Caco-2 (cell line): ENCODE data around the gene ANO10. TPM values are rescaled to one million over a fixed set of nuclear protein-coding genes. Genes with fewer than 3 reads are reported as not detected.

Source experiments
- BruUV-seq: library from RNA; stranded (reverse); fragments of 400-500 nt; replicated peaks from 2 replicates; lab custom pipeline; 2021; lab: Mats Ljungman, UMichigan
- CTCF ChIA-PET: fragments of 300-600 bp; sonication (Branson Sonifier 250); formaldehyde crosslinking; loops from one replicate; lab custom pipeline; 2022; ENCODE audit warnings: antibody characterized with exemption; lab: Charles Lee
- POLR2A ChIA-PET: fragments of 300-600 bp; sonication (Branson Sonifier 250); formaldehyde crosslinking; loops from one replicate; lab custom pipeline; 2022; ENCODE audit warnings: antibody characterized with exemption; lab: Charles Lee
- DNase-seq, 2 experiments: peaks; one replicate each; pipeline versions ENCODE4 v3.0.0 to v3.0.0-alpha.2; 2020 to 2022
- H3K27me3 ChIP-seq: replicated peaks from 2 replicates; pipeline ENCODE4 v1.6.0; 2011; ENCODE audit warnings: low read length; ENCODE audit not compliant: control insufficient read depth, insufficient read depth
- H3K36me3 ChIP-seq: 2 replicates; pipeline ENCODE4 v1.5.1; 2011; ENCODE audit warnings: low read length; ENCODE audit not compliant: control insufficient read depth, insufficient read depth
- H3K4me1 ChIP-seq: fragments of 250-450 bp; sonication (Bioruptor Pico); 2 replicates; pipeline ENCODE4 v1.5.1; 2020; ENCODE audit warnings: mild to moderate bottlenecking
- H3K4me3 ChIP-seq: 2 replicates; pipeline ENCODE4 v1.5.1; 2011; ENCODE audit warnings: low read depth, mild to moderate bottlenecking, control low read depth, low read length
- H3K9me3 ChIP-seq: fragments of 250-450 bp; sonication (Bioruptor Pico); 2 replicates; pipeline ENCODE4 v1.5.1; 2020; ENCODE audit warnings: mild to moderate bottlenecking, moderate library complexity
- H3K27ac Mint-ChIP-seq: one replicate; pipeline ENCODE4 v1.8.0; 2022; ENCODE audit warnings: mixed read lengths; ENCODE audit not compliant: unreplicated experiment
- H3K27me3 Mint-ChIP-seq: one replicate; pipeline ENCODE4 v1.8.0; 2022; ENCODE audit warnings: mixed read lengths; ENCODE audit not compliant: insufficient read depth, unreplicated experiment
- H3K36me3 Mint-ChIP-seq: one replicate; pipeline ENCODE4 v1.8.0; 2022; ENCODE audit warnings: mild to moderate bottlenecking, mixed read lengths; ENCODE audit not compliant: insufficient read depth, unreplicated experiment
- H3K4me1 Mint-ChIP-seq: one replicate; pipeline ENCODE4 v1.8.0; 2022; ENCODE audit warnings: low read depth, mixed read lengths; ENCODE audit not compliant: unreplicated experiment
- H3K4me3 Mint-ChIP-seq: one replicate; pipeline ENCODE4 v1.8.0; 2022; ENCODE audit warnings: mild to moderate bottlenecking, moderate library complexity, mixed read lengths; ENCODE audit not compliant: unreplicated experiment
- H3K9me3 Mint-ChIP-seq: one replicate; pipeline ENCODE4 v1.8.0; 2022; ENCODE audit warnings: mixed read lengths; ENCODE audit not compliant: unreplicated experiment
- intact Hi-C: fragments of 100-400 bp; cut with micrococcal nuclease; formaldehyde crosslinking; loops from one replicate; pipeline ENCODE4 v1.10.0; 2022; ENCODE audit not compliant: unreplicated experiment
- total RNA-seq: library from RNA; stranded (reverse); gene quantifications from 2 replicates; pipeline ENCODE4 v1.2.3, GENCODE V29; 2022
- TF ChIP-seq, protein P1 (sequence below), 2 experiments: fragments of 200-600 bp in 1 of 2; IDR thresholded peaks; 1 replicate in 1 of 2; 2 replicates in 1 of 2; pipeline versions ENCODE4 v1.5.1 to v1.8.0; 2011 to 2022; ENCODE audit warnings: antibody characterized with exemption in 1 of 2, control low read depth in 1 of 2, inconsistent platforms in 1 of 2, low read depth in 1 of 2, low read length in 1 of 2, mild to moderate bottlenecking in 1 of 2, moderate library complexity in 1 of 2; ENCODE audit not compliant: insufficient read depth in 1 of 2, severe bottlenecking in 1 of 2, unreplicated experiment in 1 of 2

ANO10 gene
- total RNA-seq, 1 experiment from 2014 or later, result 24.1 TPM

DNA sequence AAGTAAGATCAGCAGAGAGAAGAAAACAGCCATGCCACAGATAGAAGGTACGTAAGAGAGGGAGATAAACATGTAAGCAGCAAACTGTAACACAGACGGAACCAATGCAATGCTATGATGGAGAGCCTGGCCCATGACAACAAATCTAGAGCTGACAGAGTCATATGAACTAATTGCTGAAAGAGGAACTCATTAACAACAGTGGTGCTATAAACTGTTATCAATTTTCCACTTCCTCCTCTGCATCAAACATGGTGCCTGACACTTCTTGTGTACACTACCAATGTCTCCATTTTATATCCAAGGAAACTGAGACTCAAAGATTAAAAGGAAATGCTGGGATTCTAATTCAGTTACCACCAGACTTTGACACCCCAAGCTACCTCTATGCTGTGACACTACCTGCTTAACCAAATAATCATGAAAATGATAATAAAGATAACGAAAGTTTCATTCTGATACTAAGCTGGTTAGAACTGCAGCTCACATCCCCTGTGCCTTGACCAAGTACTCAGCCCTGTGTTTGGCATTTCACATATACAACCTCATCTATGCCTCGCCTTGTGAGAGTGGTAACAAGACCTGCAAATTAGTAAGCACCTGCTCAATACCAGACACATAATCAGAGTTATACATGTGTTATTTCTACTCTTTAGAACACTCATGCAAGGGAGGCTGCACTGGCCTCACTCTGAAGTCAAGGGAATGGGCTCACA lies 79.3 kb downstream of the ANO10 start:
- Histone ChIP-seq H3K4me1 (no peaks in the 10 kb centered on the region), H3K4me3 (no peak overlapping the region), H3K27me3 (no peaks in the 10 kb centered on the region), H3K36me3 (no peaks in the 10 kb centered on the region), H3K9me3 (no peaks in the 10 kb centered on the region)
- Mint-ChIP-seq H3K4me1 (no peaks in the 10 kb centered on the region), H3K27ac (no peak overlapping the region), H3K36me3 (no peaks in the 10 kb centered on the region), H3K9me3 (no peaks in the 10 kb centered on the region), H3K27me3 (no peaks in the 10 kb centered on the region), H3K4me3 (no peak overlapping the region)
- DNase-seq, result no peak
- TF ChIP-seq, protein P1, sequence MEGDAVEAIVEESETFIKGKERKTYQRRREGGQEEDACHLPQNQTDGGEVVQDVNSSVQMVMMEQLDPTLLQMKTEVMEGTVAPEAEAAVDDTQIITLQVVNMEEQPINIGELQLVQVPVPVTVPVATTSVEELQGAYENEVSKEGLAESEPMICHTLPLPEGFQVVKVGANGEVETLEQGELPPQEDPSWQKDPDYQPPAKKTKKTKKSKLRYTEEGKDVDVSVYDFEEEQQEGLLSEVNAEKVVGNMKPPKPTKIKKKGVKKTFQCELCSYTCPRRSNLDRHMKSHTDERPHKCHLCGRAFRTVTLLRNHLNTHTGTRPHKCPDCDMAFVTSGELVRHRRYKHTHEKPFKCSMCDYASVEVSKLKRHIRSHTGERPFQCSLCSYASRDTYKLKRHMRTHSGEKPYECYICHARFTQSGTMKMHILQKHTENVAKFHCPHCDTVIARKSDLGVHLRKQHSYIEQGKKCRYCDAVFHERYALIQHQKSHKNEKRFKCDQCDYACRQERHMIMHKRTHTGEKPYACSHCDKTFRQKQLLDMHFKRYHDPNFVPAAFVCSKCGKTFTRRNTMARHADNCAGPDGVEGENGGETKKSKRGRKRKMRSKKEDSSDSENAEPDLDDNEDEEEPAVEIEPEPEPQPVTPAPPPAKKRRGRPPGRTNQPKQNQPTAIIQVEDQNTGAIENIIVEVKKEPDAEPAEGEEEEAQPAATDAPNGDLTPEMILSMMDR (IDR thresholded peaks at IDR 0.05; ENCODE audit: insufficient read depth in 1 of 2, low read depth in 1 of 2, low read length in 1 of 2, severe bottlenecking in 1 of 2, unreplicated experiment in 1 of 2), result no peak
- no TSS peak for BruUV-seq
- CTCF ChIA-PET, result no interaction called here
- POLR2A ChIA-PET, result no interaction called here
- intact Hi-C loops, result loop anchor here (5.0 kb wide), 1 partner anchor 215 kb away; no protein-coding TSS in a partner anchor

DNA sequence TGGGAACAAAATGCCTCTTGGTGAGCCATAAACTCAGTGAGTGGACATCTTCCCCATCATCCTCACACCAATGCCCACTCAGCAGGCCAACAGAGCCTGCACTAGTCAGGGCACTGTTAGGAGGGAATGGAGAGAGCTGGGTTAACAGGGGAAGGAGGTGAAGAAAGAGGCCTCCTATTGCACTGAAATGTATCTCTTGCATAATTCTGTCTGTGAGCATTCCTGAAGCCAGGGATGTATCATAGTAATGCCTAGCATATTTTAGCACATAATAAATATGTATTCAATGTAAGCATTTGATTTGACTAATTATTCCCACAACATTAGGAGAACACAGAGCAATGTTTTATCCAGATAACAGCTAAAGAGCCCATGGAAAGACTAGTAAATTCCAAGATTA lies 81.2 kb downstream of the ANO10 start:
- H3K27me3 ChIP-seq, result no peaks in the 10 kb centered on the region
- Mint-ChIP-seq H3K36me3 (no peaks in the 10 kb centered on the region), H3K27me3 (no peaks in the 10 kb centered on the region), H3K9me3 (no peaks in the 10 kb centered on the region), H3K4me3 (no peak overlapping the region), H3K27ac (no peak overlapping the region), H3K4me1 (no peaks in the 10 kb centered on the region)
- ChIA-PET CTCF (no interaction called here), POLR2A (no interaction called here)
- intact Hi-C loops, result loop anchor here (5.0 kb wide), 1 partner anchor 217 kb away; no protein-coding TSS in a partner anchor
- TF ChIP-seq, protein P1 (IDR thresholded peaks at IDR 0.05; ENCODE audit: insufficient read depth in 1 of 2, low read depth in 1 of 2, low read length in 1 of 2, severe bottlenecking in 1 of 2, unreplicated experiment in 1 of 2), result no peak
- no peak overlapping the region for H3K4me3 ChIP-seq
- BruUV-seq, result no TSS peak
- no peaks in the 10 kb centered on the region for H3K4me1 ChIP-seq
- H3K36me3 ChIP-seq, result no peaks in the 10 kb centered on the region
- H3K9me3 ChIP-seq, result no peaks in the 10 kb centered on the region
- no peak for DNase-seq

DNA sequence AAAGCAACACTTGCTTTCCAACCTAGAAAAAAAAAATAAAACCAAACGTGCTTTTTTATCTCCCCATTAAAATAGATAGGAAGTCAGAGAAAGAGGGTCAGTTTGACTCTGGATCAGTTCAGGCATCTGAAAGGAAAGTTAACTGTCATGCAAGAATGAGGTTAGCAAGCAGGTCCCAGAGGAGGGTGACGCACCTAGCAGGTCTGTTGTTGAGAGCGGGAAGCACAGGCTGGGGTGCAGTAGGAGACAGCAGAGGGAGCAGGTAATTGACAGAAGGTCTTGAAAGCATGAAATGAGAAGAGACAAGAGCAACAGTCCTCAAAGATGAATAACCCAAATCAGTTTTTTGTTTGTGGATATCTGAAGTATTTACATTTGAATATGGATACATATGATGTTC lies 82.5 kb downstream of the ANO10 start:
- ChIA-PET POLR2A (no interaction called here), CTCF (no interaction called here)
- no peak overlapping the region for H3K27ac Mint-ChIP-seq
- Histone ChIP-seq H3K36me3 (no peaks in the 10 kb centered on the region), H3K4me3 (no peak overlapping the region), H3K9me3 (no peaks in the 10 kb centered on the region), H3K27me3 (no peaks in the 10 kb centered on the region), H3K4me1 (no peaks in the 10 kb centered on the region)
- no peaks in the 10 kb centered on the region for H3K36me3 Mint-ChIP-seq
- intact Hi-C loops, result no loop called here
- no peaks in the 10 kb centered on the region for H3K9me3 Mint-ChIP-seq
- H3K27me3 Mint-ChIP-seq, result no peaks in the 10 kb centered on the region
- TF ChIP-seq, protein P1 (IDR thresholded peaks at IDR 0.05; ENCODE audit: insufficient read depth in 1 of 2, low read depth in 1 of 2, low read length in 1 of 2, severe bottlenecking in 1 of 2, unreplicated experiment in 1 of 2), result no peak
- H3K4me1 Mint-ChIP-seq, result no peaks in the 10 kb centered on the region
- H3K4me3 Mint-ChIP-seq, result no peak overlapping the region
- no peak for DNase-seq
- no TSS peak for BruUV-seq
